ENCODE data around the gene PSME1. TPM values are rescaled to one million over a fixed set of nuclear protein-coding genes. Genes with fewer than 3 reads are reported as not detected.

PSME1 gene
- total and polyA plus RNA-seq, 2 of the 13 experiments (the other 11 are each of a cell fraction or from before 2014, with no cell fraction given), result 159 to 608 TPM

GRCh38 chr14:24138396-24139271, 2.6 kb downstream of the PSME1 start (continued):
- 0 out of 2 replicates have a peak, but pooled peaks have one; percentile 20 for TF ChIP-seq ZFP90 (CRISPR knock-in tag; IDR thresholded peaks at IDR 0.05; ENCODE audit: borderline replicate concordance)
- TF ChIP-seq SRSF9 (IDR thresholded peaks at IDR 0.05; ENCODE audit: borderline replicate concordance, insufficient read depth, low read depth, low read length, poor library complexity, severe bottlenecking), result no peak
- no peak for TF ChIP-seq ZNF12 (CRISPR knock-in tag; IDR thresholded peaks at IDR 0.05)
- peak; percentile 77; the same call in 1 of the 2 replicates for TF ChIP-seq ZBTB34 (CRISPR knock-in tag; IDR thresholded peaks at IDR 0.05)
- TF ChIP-seq, protein P1, sequence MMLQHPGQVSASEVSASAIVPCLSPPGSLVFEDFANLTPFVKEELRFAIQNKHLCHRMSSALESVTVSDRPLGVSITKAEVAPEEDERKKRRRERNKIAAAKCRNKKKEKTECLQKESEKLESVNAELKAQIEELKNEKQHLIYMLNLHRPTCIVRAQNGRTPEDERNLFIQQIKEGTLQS (CRISPR knock-in tag; IDR thresholded peaks at IDR 0.05), result peak; percentile 45
- TF ChIP-seq ZNF335 (CRISPR knock-in tag; IDR thresholded peaks at IDR 0.05), result no peak
- no peak for TF ChIP-seq ARID2 (CRISPR knock-in tag; IDR thresholded peaks at IDR 0.05; ENCODE audit: borderline replicate concordance)
- TF ChIP-seq SNRNP70 (IDR thresholded peaks at IDR 0.05; ENCODE audit: low read depth, low read length), result no peak
- TF ChIP-seq HNF1A (IDR thresholded peaks at IDR 0.05; ENCODE audit: low read depth), result no peak
- TF ChIP-seq HNF1A (CRISPR knock-in tag; IDR thresholded peaks at IDR 0.05; ENCODE audit: borderline replicate concordance), result 0 out of 2 replicates have a peak, but pooled peaks have one; percentile 55
- TF ChIP-seq KAT2B (IDR thresholded peaks at IDR 0.05; ENCODE audit: borderline replicate concordance, low read depth, low read length), result no peak
- TF ChIP-seq ARNTL (CRISPR knock-in tag; IDR thresholded peaks at IDR 0.05), result 0 out of 2 replicates have a peak, but pooled peaks have one; percentile 41
- TF ChIP-seq ARHGAP35 (CRISPR knock-in tag; IDR thresholded peaks at IDR 0.05; ENCODE audit: borderline replicate concordance), result 0 out of 2 replicates have a peak, but pooled peaks have one; percentile 36
- TF ChIP-seq ZNF550 (CRISPR knock-in tag; IDR thresholded peaks at IDR 0.05; ENCODE audit: borderline replicate concordance), result 0 out of 2 replicates have a peak, but pooled peaks have one; percentile 43
- TF ChIP-seq CENPX (CRISPR knock-in tag; IDR thresholded peaks at IDR 0.05), result no peak
- no peak for TF ChIP-seq IRX3 (CRISPR knock-in tag; IDR thresholded peaks at IDR 0.05; ENCODE audit: borderline replicate concordance, low read depth)
- TF ChIP-seq ZNF709 (CRISPR knock-in tag; IDR thresholded peaks at IDR 0.05), result no peak
- TF ChIP-seq TERF1 (CRISPR knock-in tag; IDR thresholded peaks at IDR 0.05), result no peak
- TF ChIP-seq, protein P2, sequence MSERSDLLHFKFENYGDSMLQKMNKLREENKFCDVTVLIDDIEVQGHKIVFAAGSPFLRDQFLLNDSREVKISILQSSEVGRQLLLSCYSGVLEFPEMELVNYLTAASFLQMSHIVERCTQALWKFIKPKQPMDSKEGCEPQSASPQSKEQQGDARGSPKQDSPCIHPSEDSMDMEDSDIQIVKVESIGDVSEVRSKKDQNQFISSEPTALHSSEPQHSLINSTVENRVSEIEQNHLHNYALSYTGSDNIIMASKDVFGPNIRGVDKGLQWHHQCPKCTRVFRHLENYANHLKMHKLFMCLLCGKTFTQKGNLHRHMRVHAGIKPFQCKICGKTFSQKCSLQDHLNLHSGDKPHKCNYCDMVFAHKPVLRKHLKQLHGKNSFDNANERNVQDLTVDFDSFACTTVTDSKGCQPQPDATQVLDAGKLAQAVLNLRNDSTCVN (CRISPR knock-in tag; IDR thresholded peaks at IDR 0.05; ENCODE audit: borderline replicate concordance), result peak; percentile 50; the same call in 1 of the 2 replicates

All from HepG2 (cell line).